ENCODE results near the gene CBFA2T2.
"Not testable (repeated sequence)": the region's sequence is repeated elsewhere in the genome, so short reads cannot be mapped to it uniquely, and the experiment has no call there.

The CBFA2T2 gene

GRCh38 chr20:33553516-33553915 is 63.6 kb downstream of the CBFA2T2 start:
- no peak for DNase-seq

- DNase-seq, result no peak
These were observed 65.1 kb downstream of the CBFA2T2 start for GRCh38 chr20:33554914-33555420.

- no peak for DNase-seq
These were observed 65.9 kb downstream of the CBFA2T2 start for GRCh38 chr20:33555755-33556154.

GRCh38 chr20:33556246-33556645 is 66.3 kb downstream of the CBFA2T2 start:
- no peak for DNase-seq

GRCh38 chr20:33558348-33559144 is 68.7 kb downstream of the CBFA2T2 start:
- no peak for DNase-seq

GRCh38 chr20:33559212-33559611 is 69.3 kb downstream of the CBFA2T2 start:
- no peak for DNase-seq

GRCh38 chr20:33560026-33560425 is 70.1 kb downstream of the CBFA2T2 start:
- DNase-seq, result no peak

GRCh38 chr20:33561053-33561452 is 71.2 kb downstream of the CBFA2T2 start:
- DNase-seq, result not testable (repeated sequence)

- no peak for DNase-seq
These were observed 72.1 kb downstream of the CBFA2T2 start for GRCh38 chr20:33561692-33562601.

GRCh38 chr20:33563788-33564187 is 73.9 kb downstream of the CBFA2T2 start:
- no peak for DNase-seq

GRCh38 chr20:33566781-33567603 is 77.1 kb downstream of the CBFA2T2 start:
- DNase-seq, result no peak

- no peak for DNase-seq
These were observed 78.1 kb downstream of the CBFA2T2 start for GRCh38 chr20:33567949-33568348.

- no peak for DNase-seq
These were observed 78.5 kb downstream of the CBFA2T2 start for GRCh38 chr20:33568378-33568777.

- DNase-seq, result no peak
These were observed 79.2 kb downstream of the CBFA2T2 start for GRCh38 chr20:33568868-33569801.

GRCh38 chr20:33569802-33570391 is 80.0 kb downstream of the CBFA2T2 start:
- no peak for DNase-seq

GRCh38 chr20:33570743-33571142 is 80.8 kb downstream of the CBFA2T2 start:
- DNase-seq, result no peak

- DNase-seq, result not testable (repeated sequence)
These were observed 83.4 kb downstream of the CBFA2T2 start for GRCh38 chr20:33573268-33573667.

- DNase-seq, result no peak
These were observed 85.4 kb downstream of the CBFA2T2 start for GRCh38 chr20:33575282-33575681.

GRCh38 chr20:33576432-33577125 is 86.7 kb downstream of the CBFA2T2 start:
- DNase-seq, result no peak

- DNase-seq, result no peak
These were observed 88.6 kb downstream of the CBFA2T2 start for GRCh38 chr20:33578510-33578909.

- no peak for DNase-seq
These were observed 93.2 kb downstream of the CBFA2T2 start for GRCh38 chr20:33583143-33583542.

All from activated T-cell treated with anti-CD3 and anti-CD28 coated beads, Interleukin-2, amount 50 U/mL, for 1 hour (primary cell).